Heart left ventricle (tissue), 13 donors: ENCODE measurements around the gene RBBP4.

ENCODE experiments used
- POLR2A ChIP-seq, 2 donors: fragments of 450-650 bp; IDR thresholded peaks; one replicate each; pipeline ENCODE4 v1.6.1; 2017; ENCODE audit warnings: antibody characterized with exemption in 2 of 2, mild to moderate bottlenecking in 2 of 2, moderate library complexity in 2 of 2
- TF ChIP-seq, protein P1 (sequence below), 12 donors: fragments of 200-600 bp; sonication (generic) in 4 of 12; IDR thresholded peaks; one replicate each; pipeline versions ENCODE4 v1.5.0 to v1.8.0; 2018 to 2022; ENCODE audit warnings: antibody characterized with exemption in 12 of 12, mild to moderate bottlenecking in 5 of 12
- donor health status: ischemic (EF 13 %, LVEDD 7.1; RV severe dilation, severe dysfunction).
- donor health status: DM: no; HTN: yes; CAD: no.
- donor health status: DM: no; HTN: no; CAD: no.
- donor health status: ischemic (EF 25% LVEDD 6.9; RV normal size, moderate dysfunction).
- donor health status: ischemic (EF 25% LVEDD 5.7; RV mildly dilated, moderate dysfunction).
- donor health status: ischemic (EF 35%, LVEDD 5.7; RV mildly dilated, moderate dysfunction).
- donor health status: nonischemic (EF 11% LVEDD 7.7; RV severe dilation, severe dysfunction).
- donor health status: DM: yes; HTN: yes; CAD: no.
- donor health status: PGD.
- donor health status: ischemic (EF 29% LVEDD 5.4; RV normal size, mild dysfunction).
- donor health status: nonischemic (EF 23%, LVEDD 6.1; RV moderate dilation, normal function).

DNA sequence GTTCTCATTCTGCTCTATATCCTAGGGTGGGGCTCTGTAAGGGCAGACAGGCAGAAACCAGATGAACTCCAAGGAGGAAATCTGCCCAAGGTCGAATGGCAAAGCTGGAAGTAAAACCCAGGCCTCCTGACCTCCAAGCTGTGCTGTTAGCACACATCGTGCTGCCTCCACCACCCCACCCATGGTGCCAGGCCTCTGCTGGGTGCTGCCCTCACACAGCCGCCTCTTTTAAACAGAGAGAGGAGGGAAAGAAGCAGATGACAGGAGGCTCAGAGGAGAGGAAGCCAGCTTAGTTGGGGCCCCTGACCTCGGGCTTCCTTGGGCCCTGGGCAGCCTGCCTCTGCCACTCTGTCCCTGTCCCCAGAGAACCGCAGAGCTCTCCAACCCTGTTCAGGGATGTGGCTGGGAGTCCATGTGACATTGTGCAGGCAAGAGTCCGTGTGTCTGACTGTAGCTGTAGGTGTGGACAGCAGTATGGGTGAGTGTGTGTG lies 50.5 kb downstream of the RBBP4 start:
- TF ChIP-seq, protein P1, sequence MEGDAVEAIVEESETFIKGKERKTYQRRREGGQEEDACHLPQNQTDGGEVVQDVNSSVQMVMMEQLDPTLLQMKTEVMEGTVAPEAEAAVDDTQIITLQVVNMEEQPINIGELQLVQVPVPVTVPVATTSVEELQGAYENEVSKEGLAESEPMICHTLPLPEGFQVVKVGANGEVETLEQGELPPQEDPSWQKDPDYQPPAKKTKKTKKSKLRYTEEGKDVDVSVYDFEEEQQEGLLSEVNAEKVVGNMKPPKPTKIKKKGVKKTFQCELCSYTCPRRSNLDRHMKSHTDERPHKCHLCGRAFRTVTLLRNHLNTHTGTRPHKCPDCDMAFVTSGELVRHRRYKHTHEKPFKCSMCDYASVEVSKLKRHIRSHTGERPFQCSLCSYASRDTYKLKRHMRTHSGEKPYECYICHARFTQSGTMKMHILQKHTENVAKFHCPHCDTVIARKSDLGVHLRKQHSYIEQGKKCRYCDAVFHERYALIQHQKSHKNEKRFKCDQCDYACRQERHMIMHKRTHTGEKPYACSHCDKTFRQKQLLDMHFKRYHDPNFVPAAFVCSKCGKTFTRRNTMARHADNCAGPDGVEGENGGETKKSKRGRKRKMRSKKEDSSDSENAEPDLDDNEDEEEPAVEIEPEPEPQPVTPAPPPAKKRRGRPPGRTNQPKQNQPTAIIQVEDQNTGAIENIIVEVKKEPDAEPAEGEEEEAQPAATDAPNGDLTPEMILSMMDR (IDR thresholded peaks at IDR 0.05) = no peak
- no peak for TF ChIP-seq POLR2A (IDR thresholded peaks at IDR 0.05)
